Kidney epithelial cell (primary cell): Measurements from ENCODE around the gene PLA2G3. TPM values are rescaled to one million over a fixed set of nuclear protein-coding genes. Genes with fewer than 3 reads are reported as not detected.
"Not testable (repeated sequence)": the region's sequence is repeated elsewhere in the genome, so short reads cannot be mapped to it uniquely, and the experiment has no call there.

Experiments
- DNase-seq: peaks from one replicate; pipeline ENCODE4 v3.0.0-alpha.2; 2010; ENCODE audit warnings: low read depth
- H3K27me3 ChIP-seq: 2 replicates; pipeline ENCODE4 v1.6.0; 2011; ENCODE audit warnings: low read length; ENCODE audit not compliant: control insufficient read depth, insufficient read depth
- H3K36me3 ChIP-seq: 2 replicates; pipeline ENCODE4 v1.5.1; 2011; ENCODE audit warnings: low read length; ENCODE audit not compliant: control insufficient read depth, insufficient read depth
- H3K4me3 ChIP-seq: 2 replicates; pipeline ENCODE4 v1.5.1; 2011; ENCODE audit warnings: low read depth, mild to moderate bottlenecking, control low read depth, low read length
- total RNA-seq: library from RNA; depleted of rRNA; stranded (reverse); fragments of >200 nt; gene quantifications from 2 replicates; pipeline ENCODE4 v1.2.3, GENCODE V29; 2015
- TF ChIP-seq, protein P1 (sequence below): IDR thresholded peaks from 2 replicates; pipeline ENCODE4 v1.5.1; 2011; ENCODE audit warnings: mild to moderate bottlenecking, moderate library complexity, low read length, control low read depth, inconsistent platforms; ENCODE audit not compliant: insufficient read depth, poor library complexity, severe bottlenecking

PLA2G3 gene
- total RNA-seq, 1 donor from 2014 or later = 0.46 TPM

DNA sequence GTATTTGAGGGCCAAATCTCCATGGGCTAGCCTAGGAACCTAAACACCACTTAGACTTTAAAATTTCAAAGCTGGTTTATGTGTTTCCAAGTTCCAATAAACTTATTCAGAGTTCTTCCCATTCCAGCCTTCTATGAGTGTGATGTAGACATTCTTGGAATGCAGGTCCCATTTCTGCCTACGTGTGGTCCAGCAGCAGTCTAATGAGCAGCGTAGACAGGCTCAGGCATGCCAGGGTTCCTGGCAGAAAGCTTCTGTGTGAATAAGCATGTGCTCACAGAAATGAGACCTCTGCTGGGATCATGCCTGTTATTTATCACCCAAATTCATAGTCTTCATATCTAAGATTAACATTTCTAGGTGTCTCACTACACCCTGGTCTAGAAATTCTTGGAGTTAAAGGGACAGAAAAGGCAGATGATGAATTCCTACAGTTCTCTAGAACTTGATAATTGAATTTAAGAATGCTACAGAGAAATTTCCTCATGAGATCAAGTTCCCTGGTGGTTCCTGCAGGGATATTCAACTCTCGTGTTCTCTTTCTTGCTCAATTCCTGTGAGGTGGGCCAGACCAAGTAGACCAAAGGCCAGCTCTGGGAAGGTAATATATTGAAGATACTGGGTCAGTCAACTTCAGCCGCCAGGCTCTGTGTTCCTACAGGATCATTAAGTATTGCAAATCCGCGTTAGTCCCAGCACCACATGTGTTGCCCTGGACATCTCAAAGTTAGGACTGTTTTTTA, 37.3 kb upstream of the PLA2G3 start:
- Histone ChIP-seq H3K27me3 (no peaks in the 10 kb centered on the region), H3K4me3 (no peak overlapping the region), H3K36me3 (peaks cover 2% of the 10 kb centered on the region)
- peak; percentile 67 for DNase-seq
- TF ChIP-seq, protein P1, sequence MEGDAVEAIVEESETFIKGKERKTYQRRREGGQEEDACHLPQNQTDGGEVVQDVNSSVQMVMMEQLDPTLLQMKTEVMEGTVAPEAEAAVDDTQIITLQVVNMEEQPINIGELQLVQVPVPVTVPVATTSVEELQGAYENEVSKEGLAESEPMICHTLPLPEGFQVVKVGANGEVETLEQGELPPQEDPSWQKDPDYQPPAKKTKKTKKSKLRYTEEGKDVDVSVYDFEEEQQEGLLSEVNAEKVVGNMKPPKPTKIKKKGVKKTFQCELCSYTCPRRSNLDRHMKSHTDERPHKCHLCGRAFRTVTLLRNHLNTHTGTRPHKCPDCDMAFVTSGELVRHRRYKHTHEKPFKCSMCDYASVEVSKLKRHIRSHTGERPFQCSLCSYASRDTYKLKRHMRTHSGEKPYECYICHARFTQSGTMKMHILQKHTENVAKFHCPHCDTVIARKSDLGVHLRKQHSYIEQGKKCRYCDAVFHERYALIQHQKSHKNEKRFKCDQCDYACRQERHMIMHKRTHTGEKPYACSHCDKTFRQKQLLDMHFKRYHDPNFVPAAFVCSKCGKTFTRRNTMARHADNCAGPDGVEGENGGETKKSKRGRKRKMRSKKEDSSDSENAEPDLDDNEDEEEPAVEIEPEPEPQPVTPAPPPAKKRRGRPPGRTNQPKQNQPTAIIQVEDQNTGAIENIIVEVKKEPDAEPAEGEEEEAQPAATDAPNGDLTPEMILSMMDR = no peak

DNA sequence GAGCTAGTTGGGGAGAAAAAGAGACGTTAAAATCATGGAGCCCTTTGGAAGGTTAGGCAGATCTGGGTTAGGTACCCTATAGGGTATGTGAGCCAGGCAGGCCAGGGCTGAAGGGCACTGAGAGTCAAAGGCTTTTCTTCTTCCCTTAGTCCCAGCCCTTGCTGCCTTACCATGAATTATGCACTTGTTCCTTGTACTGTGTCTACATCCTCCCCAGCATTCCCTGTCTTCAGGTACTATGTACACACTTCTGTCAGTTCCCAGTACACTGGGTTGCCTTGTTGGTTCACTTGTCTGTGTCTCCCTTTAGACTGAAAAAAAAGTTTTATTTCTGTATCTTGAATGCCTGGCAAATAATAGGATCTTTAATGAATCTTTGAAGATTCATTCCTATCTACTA, 36.6 kb upstream of the PLA2G3 start:
- no peaks in the 10 kb centered on the region for H3K27me3 ChIP-seq
- TF ChIP-seq, protein P1 = no peak
- DNase-seq = no peak

DNA sequence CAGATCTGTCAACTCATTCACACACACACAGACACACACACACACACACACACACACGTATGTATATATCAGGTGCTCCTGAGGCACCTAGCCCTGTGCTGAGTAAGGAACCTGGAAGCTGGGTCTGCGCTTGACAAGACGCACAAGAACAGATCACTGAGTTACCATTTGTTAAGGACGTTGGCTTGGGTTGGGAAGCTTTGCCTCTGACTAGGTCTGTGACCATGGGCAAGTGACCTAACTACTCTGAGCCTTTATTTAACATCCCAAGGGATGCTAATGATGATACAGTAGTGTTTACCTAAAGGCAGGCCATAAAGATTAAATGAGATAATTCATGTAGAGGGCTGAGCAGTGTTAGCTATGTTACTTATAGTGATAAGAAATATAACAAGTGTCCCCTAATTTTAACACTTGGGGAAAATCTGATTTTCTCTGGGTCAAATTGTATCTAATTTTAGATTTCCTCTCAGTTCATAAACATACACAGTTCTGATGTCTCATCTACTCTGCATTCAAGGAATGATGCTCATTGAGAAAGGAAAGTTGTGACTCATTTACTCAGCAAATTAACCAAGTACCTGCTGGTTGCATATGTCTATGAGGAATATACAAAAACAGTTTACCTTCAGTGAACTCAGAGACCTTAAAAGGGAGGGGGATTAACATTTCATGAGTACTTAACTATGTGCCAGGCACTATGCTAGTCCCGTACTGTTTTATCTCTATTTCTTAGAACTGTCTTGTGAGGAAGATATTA, 33.3 kb upstream of the PLA2G3 start:
- H3K36me3 ChIP-seq = no peaks in the 10 kb centered on the region
- DNase-seq = peak; percentile 73
- TF ChIP-seq, protein P1 = no peak

More for the DNA sequence above, 36.6 kb upstream of the PLA2G3 start:
- Histone ChIP-seq H3K36me3 (peaks cover 2% of the 10 kb centered on the region), H3K4me3 (no peak overlapping the region)

DNA sequence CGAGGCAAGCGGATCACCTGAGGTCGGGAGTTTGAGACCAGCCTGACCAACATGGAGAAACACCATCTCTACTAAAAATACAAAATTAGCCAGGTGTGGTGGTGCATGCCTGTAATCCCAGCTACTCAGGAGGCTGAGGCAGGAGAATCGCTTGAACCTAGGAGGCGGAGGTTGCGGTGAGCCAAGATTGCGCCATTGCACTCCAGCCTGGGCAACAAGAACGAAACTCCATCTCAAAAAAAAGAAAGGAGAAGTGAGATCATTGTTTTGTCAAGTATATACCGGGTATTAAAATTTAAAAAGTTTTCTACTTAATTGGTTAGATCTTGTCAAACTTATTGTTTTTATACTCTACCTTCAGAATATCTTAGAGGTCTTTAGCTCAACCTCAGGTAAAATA, 31.4 kb upstream of the PLA2G3 start:
- H3K36me3 ChIP-seq, H3K4me3 ChIP-seq: not testable (repeated sequence)

More for the DNA sequence above, 33.3 kb upstream of the PLA2G3 start:
- Histone ChIP-seq H3K27me3 (no peaks in the 10 kb centered on the region), H3K4me3 (no peak overlapping the region)

DNA sequence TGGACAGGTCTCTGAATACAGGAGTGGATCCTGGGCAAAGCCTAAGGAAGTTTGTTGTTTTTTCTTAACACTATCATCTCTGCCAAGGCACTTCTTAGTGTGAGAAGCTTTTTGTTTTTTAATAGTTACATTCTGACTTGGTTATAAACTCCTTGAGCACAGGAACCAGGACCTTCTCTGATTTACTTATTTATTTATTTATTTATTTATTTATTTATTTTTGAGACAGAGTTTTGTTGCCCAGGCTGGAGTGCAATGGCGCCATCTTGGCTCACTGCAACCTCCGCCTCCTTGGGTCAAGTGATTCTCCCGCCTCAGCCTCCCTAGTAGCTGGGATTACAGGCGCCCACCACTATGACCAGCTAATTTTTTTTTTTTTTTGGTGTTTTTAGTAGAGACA, 30.7 kb upstream of the PLA2G3 start:
- no peak for DNase-seq
- H3K4me3 ChIP-seq = no peak overlapping the region
- no peaks in the 10 kb centered on the region for H3K27me3 ChIP-seq
- no peaks in the 10 kb centered on the region for H3K36me3 ChIP-seq
- TF ChIP-seq, protein P1 = no peak

More for the DNA sequence above, 31.4 kb upstream of the PLA2G3 start:
- not testable (repeated sequence) for DNase-seq, H3K27me3 ChIP-seq

DNA sequence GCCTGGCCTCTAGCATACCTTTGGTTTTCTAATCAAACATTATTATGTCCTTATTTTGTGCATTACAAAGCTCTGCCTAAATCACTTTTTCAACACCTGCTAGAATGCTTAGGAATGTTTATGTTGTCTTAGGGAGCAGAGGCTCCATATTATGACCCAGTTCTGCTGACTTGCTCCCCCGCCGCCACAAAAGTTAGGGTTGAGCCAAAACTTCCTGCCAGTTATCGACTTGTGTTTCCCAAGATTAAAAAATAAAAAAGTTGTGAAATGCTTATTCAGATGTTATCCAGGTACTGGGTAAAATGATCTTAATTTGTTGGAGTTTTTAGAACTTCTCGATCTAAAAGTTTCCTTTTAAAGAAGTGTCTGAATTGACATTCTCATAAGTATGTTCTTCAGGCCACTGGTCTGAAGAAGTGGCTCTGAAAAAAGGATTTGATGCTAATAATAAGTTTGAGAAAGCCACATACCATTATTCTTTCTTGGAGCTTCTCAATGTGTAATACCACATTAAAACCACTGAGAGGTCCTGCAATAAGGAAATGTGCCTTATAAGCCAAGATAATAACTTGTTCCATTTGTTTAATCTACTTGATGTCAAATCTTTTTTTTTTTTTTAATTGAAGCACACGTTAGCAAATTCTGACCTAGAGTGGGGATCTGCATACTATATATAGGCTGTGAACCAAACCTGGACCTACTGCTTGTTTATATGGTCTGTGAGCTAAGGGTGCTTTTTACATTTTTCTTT, 21.9 kb upstream of the PLA2G3 start:
- no peak overlapping the region for H3K4me3 ChIP-seq
- DNase-seq = no peak
- TF ChIP-seq, protein P1 = no peak
- no peaks in the 10 kb centered on the region for H3K36me3 ChIP-seq
- H3K27me3 ChIP-seq = no peaks in the 10 kb centered on the region
